Esophagus muscularis mucosa (tissue), 3 donors: Measurements from ENCODE around the gene CFH.

Experiments
- CTCF ChIP-seq, 3 experiments: fragments of 200-600 bp in 2 of 3; fragments of 450-650 bp in 1 of 3; sonication (generic) in 2 of 3; IDR thresholded peaks; one replicate each; pipeline ENCODE4 v1.5.1; 2017 to 2019; ENCODE audit warnings: antibody characterized with exemption in 3 of 3, mild to moderate bottlenecking in 2 of 3, moderate library complexity in 1 of 3
- EP300 ChIP-seq: sonication (generic); formaldehyde crosslinking; IDR thresholded peaks from one replicate; pipeline ENCODE4 v1.6.1; 2017; ENCODE audit warnings: antibody characterized with exemption

- TF ChIP-seq EP300 (no peak), CTCF (IDR thresholded peaks at IDR 0.05) (no peak)
Measured at GRCh38 chr1:196661345-196661744, 9.5 kb downstream of the CFH start.
